Memory B cell (primary cell): ENCODE measurements around the gene XRCC1.
"Not testable (repeated sequence)": the region's sequence is repeated elsewhere in the genome, so short reads cannot be mapped to it uniquely, and the experiment has no call there.

ENCODE experiments used
- ATAC-seq: fragments of 150-1000 bp; cut with Tn5 transposase; 2 replicates; pipeline ENCODE4 v1.10.0; 2021; ENCODE audit warnings: low read depth, mild to moderate bottlenecking, moderate library complexity
- DNase-seq, 2 donors: peaks; one replicate each; pipeline ENCODE4 v3.0.0; 2022; ENCODE audit warnings: low spot score in 2 of 2
- H3K27ac Mint-ChIP-seq: one replicate; pipeline ENCODE4 v1.8.0; 2022; ENCODE audit warnings: mild to moderate bottlenecking, moderate library complexity, mixed read lengths
- H3K27me3 Mint-ChIP-seq: one replicate; pipeline ENCODE4 v1.8.0; 2022; ENCODE audit warnings: mixed read lengths
- H3K36me3 Mint-ChIP-seq: one replicate; pipeline ENCODE4 v1.8.0; 2022; ENCODE audit warnings: mild to moderate bottlenecking, mixed read lengths
- H3K4me1 Mint-ChIP-seq: one replicate; pipeline ENCODE4 v1.8.0; 2022; ENCODE audit warnings: mixed read lengths
- H3K4me3 Mint-ChIP-seq: one replicate; pipeline ENCODE4 v1.8.0; 2022; ENCODE audit warnings: mild to moderate bottlenecking, moderate library complexity, mixed read lengths
- H3K9me3 Mint-ChIP-seq: one replicate; pipeline ENCODE4 v1.8.0; 2022; ENCODE audit warnings: mixed read lengths

XRCC1 gene

DNA sequence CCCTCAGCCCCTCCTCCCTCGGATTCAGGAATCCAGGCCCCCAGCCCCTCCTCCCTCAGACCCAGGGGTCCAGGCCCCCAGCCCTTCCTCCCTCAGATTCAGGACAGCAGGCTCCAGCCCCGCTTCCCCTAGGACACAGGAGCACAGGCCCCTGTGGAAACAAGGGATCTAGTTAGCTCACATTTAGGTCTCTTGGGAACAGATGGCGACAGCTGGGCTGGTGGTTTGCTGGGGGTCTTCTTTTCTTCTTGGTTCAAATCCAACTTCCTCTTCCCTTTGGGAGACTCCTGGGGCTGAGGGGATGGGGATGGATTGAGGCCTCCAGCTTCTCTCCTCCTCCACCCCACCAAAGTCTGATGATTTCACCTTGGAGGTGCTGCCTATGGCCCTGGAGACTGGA lies 22.7 kb downstream of the XRCC1 start:
- no peaks in the 10 kb centered on the region for H3K9me3 Mint-ChIP-seq
- DNase-seq (no peak), ATAC-seq (no peak)
- H3K27me3 Mint-ChIP-seq, result no peaks in the 10 kb centered on the region
- peaks cover 23% of the 10 kb centered on the region for H3K36me3 Mint-ChIP-seq
- no peak overlapping the region for H3K4me3 Mint-ChIP-seq
- no peak overlapping the region for H3K27ac Mint-ChIP-seq
- H3K4me1 Mint-ChIP-seq, result peaks cover 7% of the 10 kb centered on the region

DNA sequence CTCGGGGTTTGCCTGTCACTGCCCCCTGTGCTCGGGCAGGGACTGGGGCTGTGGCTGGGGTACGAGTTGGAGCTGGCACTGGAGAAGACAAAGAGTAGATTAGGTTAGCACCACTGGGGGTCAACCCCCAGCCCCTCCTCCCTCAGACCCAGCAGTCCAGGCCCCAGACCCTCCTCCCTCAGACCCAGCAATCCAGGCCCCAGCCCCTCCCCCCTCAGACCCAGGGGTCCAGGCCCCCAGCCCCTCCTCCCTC lies 23.2 kb downstream of the XRCC1 start:
- H3K27ac Mint-ChIP-seq, result no peak overlapping the region

DNA sequence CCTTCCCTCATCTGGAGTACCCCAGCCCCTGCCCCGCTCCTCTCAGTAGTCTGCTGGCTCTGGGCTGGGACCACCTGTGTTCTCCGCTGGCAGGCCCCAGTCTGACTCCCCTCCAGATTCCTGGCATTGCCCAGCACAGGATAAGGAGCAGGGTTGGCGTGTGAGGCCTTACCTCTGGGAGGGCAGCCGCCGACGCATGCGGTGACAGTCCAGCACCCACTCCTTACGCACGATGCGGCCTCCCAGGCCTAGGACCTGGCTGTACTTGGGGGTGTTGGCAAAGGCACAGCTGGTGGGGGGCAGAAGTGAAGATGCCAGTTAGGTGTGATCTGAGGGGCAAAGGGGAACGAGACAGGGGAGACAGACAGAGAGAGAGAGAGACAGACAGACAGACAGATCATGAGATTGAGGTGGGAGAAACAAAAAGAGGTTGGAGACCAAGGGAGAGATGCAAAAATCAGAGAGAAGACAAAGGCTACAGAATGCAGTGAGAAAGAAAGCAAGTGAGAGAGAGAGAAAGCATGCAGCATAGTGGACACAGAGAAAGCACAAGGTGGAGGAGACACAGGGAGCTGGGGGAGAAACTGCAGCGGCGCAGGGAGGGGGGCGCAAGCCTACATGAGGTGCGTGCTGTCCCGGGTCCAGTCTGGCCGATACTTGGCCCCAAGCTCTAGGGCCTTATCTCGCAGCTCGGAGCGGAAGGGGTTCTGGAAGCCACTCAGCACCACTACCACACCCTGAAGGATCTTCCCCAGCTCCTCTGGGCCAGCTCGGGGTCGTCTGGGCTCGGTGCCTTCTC lies 23.7 kb downstream of the XRCC1 start:
- Mint-ChIP-seq H3K27ac (no peak overlapping the region), H3K4me3 (no peak overlapping the region), H3K4me1 (peaks cover 7% of the 10 kb centered on the region), H3K9me3 (no peaks in the 10 kb centered on the region), H3K27me3 (no peaks in the 10 kb centered on the region), H3K36me3 (peaks cover 21% of the 10 kb centered on the region)
- no peak for ATAC-seq
- no peak for DNase-seq

More for the DNA sequence above, 23.2 kb downstream of the XRCC1 start:
- Mint-ChIP-seq H3K27me3 (no peaks in the 10 kb centered on the region), H3K36me3 (peaks cover 21% of the 10 kb centered on the region), H3K4me1 (peaks cover 7% of the 10 kb centered on the region), H3K9me3 (no peaks in the 10 kb centered on the region), H3K4me3 (no peak overlapping the region)
- DNase-seq (no peak), ATAC-seq (no peak)

DNA sequence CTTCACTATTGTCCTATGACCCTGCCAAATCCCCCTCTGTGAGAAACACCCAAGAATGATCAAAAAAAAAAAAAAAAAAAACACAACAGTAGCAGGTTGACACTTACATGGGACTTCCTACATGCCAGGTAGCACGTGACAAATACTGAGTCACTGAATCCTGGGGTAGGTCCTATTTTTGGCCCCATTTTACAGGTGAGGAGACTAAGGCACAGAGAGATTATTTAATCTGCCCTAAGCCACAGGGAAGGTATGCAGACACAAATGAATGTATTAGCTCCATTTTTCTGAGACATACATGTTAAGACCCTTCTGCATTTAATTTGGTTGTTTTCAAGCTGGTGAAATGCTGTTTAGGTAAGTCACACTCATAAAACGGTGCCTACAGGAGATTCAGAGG lies 26.6 kb downstream of the XRCC1 start:
- DNase-seq (no peak), ATAC-seq (no peak)
- H3K27ac Mint-ChIP-seq, result no peak overlapping the region
- H3K4me3 Mint-ChIP-seq, result no peak overlapping the region
- no peaks in the 10 kb centered on the region for H3K27me3 Mint-ChIP-seq
- H3K9me3 Mint-ChIP-seq, result no peaks in the 10 kb centered on the region
- peaks cover 23% of the 10 kb centered on the region for H3K36me3 Mint-ChIP-seq
- H3K4me1 Mint-ChIP-seq, result peaks cover 2% of the 10 kb centered on the region

DNA sequence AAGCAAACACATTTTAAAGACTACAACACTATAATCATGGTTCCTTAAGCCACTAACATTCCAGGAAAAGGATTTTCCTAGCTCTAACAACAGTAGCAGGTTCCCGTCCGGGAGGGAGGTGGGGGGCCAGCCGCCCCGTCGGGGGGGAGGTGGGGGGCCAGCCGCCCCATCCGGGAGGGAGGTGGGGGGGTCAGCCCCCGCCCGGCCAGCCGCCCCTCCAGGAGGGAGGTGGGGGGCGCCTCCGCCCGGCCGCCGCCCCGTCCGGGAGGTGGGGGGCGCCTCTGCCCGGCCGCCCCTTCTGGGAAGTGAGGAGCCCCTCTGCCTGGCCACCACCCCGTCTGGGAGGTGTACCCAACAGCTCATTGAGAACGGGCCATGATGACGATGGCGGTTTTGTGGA lies 27.4 kb downstream of the XRCC1 start:
- DNase-seq, H3K4me1 Mint-ChIP-seq, H3K27ac Mint-ChIP-seq, H3K4me3 Mint-ChIP-seq, H3K9me3 Mint-ChIP-seq, ATAC-seq, H3K27me3 Mint-ChIP-seq: not testable (repeated sequence)
- H3K36me3 Mint-ChIP-seq, result peaks cover 31% of the 10 kb centered on the region

DNA sequence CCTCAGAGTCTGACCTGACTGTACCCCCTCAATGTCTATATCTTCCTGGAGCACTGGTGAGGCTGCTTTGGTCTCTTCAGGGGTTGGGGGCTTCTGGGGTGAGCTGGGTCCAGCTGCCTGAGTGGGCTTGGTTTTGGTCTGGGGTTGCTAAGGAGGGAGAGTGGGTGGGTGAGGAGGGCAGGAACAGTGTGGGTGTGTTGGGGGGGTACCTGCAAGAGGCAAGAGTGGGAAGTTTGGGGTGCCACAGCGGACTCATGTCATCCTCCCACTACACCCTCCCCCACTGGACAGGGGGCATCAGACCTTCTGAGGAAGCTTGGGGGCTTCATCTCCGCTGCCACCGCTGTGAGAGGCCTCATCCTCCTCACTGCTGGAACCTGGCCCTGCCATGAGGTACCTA lies 28.7 kb downstream of the XRCC1 start:
- Mint-ChIP-seq H3K4me1 (peaks cover under 1% of the 10 kb centered on the region), H3K27ac (no peak overlapping the region), H3K4me3 (no peak overlapping the region), H3K9me3 (no peaks in the 10 kb centered on the region), H3K36me3 (peaks cover 29% of the 10 kb centered on the region), H3K27me3 (no peaks in the 10 kb centered on the region)
- no peak for DNase-seq
- no peak for ATAC-seq

DNA sequence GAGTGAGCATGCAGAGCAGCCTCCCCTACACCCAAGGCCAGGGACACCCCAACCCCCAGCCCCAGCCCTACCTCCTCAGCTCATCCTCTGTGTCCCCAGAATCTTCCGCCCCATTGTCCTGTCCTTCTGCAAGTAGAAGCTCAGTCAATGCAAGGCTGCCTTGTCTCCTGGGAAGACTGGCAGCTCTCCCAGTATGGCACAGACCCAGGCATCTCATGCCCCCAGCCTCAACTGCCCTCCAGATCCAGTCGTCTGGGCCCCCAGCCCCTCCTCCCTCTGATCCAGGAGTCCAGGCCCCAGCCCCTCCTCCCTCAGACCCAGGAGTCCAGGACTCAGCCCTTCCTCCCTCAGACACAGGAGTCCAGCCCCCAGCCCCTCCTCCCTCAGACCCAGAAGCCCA lies 29.3 kb downstream of the XRCC1 start:
- H3K4me3 Mint-ChIP-seq, result no peak overlapping the region
- DNase-seq, result no peak
- ATAC-seq, result no peak
- H3K4me1 Mint-ChIP-seq, result no peaks in the 10 kb centered on the region
- H3K9me3 Mint-ChIP-seq, result no peaks in the 10 kb centered on the region
- no peaks in the 10 kb centered on the region for H3K27me3 Mint-ChIP-seq
- peaks cover 29% of the 10 kb centered on the region for H3K36me3 Mint-ChIP-seq
- no peak overlapping the region for H3K27ac Mint-ChIP-seq

DNA sequence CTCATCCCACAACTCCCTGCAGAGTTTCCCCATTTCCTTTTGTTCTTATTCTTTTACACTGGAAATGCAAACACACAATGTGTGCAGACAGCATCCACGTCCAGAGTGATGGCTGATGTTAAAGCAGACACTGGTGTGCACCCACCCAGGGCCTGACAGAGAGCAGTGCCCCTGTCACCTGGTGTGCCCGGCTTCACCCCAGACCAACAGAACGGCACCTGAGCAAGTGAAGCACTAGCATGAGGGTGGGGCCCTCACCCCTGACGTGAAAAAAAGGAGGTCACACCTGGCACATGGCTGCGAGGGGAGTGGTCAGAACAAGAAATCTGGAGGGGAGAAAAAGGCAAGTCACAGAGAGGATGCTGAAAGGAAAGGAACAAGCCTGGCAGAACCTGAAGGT lies 30.1 kb downstream of the XRCC1 start:
- H3K36me3 Mint-ChIP-seq, result peaks cover 29% of the 10 kb centered on the region

DNA sequence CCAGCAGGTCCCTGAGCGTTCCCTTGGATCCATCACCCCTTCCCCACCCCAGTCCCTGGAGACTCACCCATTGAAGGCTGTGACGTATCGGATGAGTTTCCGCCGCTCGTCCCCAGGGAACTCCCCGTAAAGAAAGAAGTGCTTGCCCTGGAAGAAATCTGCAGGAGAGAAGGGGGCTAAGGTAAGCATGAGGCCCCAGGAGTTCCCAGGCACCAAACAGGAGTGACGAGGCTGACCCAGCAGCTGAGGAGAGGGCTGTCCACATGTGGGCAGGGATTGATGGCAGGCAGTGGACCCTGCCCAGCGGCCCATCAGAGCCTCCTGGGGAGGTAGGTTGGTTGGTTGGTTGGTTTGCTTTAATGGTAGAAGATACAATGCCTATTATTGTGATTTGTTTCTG lies 31.2 kb downstream of the XRCC1 start:
- no peak overlapping the region for H3K27ac Mint-ChIP-seq
- no peaks in the 10 kb centered on the region for H3K4me1 Mint-ChIP-seq
- no peaks in the 10 kb centered on the region for H3K27me3 Mint-ChIP-seq
- DNase-seq, result no peak
- H3K36me3 Mint-ChIP-seq, result peaks cover 38% of the 10 kb centered on the region
- H3K9me3 Mint-ChIP-seq, result peaks cover 3% of the 10 kb centered on the region
- ATAC-seq, result no peak
- H3K4me3 Mint-ChIP-seq, result no peak overlapping the region

More for the DNA sequence above, 30.1 kb downstream of the XRCC1 start:
- Mint-ChIP-seq H3K27me3 (no peaks in the 10 kb centered on the region), H3K4me3 (no peak overlapping the region), H3K9me3 (no peaks in the 10 kb centered on the region), H3K27ac (no peak overlapping the region), H3K4me1 (no peaks in the 10 kb centered on the region)
- DNase-seq (no peak), ATAC-seq (no peak)

DNA sequence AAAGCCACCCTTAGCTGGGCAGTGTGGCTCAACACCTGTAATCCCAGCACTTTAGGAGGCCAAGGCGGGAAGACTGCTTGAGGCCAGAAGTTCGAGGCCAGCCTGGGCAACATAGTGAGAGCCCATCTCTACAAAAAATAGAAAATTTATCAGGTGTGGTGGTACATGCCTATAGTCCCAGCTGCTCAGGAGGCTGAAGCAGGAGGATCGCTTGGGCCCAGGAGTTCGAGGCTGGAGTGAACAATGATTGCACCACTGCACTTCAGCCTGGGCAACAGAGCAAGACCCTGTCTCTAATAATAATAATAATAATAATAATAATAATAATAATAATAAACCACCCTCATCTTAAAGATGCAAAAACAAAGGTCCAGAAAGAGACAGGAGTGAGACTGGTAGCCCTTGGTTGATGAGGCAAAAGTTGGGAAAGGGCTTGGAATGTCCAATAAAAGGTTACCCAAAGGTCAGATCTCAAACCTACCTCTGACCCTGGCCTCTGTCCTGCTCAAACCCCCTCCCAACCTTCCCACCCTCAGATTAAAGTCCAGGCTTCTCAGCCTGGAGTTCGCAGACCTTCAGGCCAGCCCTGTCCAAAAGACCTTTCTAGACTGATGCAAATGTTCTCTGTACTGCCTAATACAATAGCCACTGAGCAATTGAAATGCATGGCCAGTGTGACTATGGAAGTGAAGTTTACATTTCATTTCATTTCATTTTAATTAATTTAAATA lies 33.2 kb downstream of the XRCC1 start:
- ATAC-seq (no peak), DNase-seq (no peak)
- Mint-ChIP-seq H3K4me1 (no peaks in the 10 kb centered on the region), H3K4me3 (no peak overlapping the region), H3K9me3 (peaks cover 5% of the 10 kb centered on the region), H3K27ac (no peak overlapping the region), H3K27me3 (no peaks in the 10 kb centered on the region), H3K36me3 (peaks cover 48% of the 10 kb centered on the region)

DNA sequence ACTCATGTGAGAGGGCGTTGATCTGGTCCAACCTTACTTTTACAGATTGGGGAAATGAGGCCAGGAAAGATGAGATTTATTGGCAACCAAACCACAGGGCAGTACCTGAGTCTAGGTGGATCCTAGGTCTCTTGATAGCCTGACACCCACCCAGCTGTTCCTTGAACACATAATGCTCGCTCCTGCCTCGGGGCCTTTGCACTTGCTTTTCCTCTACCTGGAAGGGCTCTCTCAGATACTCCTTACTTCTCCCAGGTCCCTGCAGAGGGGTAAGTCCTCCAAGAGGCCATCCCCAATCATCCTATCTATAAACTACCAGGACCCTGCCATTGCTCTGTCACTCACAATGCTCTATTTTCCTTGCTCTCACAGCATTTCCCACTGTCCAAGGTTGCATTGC lies 34.9 kb downstream of the XRCC1 start:
- H3K27ac Mint-ChIP-seq, result peak overlapping the region; percentile 68
- H3K9me3 Mint-ChIP-seq, result peaks cover 6% of the 10 kb centered on the region
- peaks cover 46% of the 10 kb centered on the region for H3K36me3 Mint-ChIP-seq

DNA sequence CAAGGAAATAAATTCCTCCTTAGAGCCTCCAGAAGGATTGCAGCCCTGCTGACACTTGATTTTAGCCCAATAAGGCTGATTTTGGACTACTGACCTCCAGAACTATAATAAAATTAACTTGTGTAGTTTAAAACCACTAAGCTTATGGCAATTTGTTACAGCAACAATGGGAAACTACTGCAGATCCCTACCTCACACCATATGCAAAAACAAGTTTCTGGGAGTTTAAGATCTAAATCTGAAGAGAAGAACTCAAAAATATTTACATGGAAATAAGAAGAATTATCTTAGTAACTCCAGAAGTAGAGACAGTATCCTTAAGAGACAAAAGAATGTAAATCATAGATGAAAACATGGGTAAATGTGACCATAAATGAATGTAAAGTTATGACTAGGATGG lies 36.4 kb downstream of the XRCC1 start:
- peaks cover 6% of the 10 kb centered on the region for H3K4me1 Mint-ChIP-seq
- peaks cover 43% of the 10 kb centered on the region for H3K36me3 Mint-ChIP-seq

More for the DNA sequence above, 34.9 kb downstream of the XRCC1 start:
- peaks cover 1% of the 10 kb centered on the region for H3K4me1 Mint-ChIP-seq
- no peak for ATAC-seq
- no peak overlapping the region for H3K4me3 Mint-ChIP-seq
- DNase-seq, result no peak
- H3K27me3 Mint-ChIP-seq, result no peaks in the 10 kb centered on the region

DNA sequence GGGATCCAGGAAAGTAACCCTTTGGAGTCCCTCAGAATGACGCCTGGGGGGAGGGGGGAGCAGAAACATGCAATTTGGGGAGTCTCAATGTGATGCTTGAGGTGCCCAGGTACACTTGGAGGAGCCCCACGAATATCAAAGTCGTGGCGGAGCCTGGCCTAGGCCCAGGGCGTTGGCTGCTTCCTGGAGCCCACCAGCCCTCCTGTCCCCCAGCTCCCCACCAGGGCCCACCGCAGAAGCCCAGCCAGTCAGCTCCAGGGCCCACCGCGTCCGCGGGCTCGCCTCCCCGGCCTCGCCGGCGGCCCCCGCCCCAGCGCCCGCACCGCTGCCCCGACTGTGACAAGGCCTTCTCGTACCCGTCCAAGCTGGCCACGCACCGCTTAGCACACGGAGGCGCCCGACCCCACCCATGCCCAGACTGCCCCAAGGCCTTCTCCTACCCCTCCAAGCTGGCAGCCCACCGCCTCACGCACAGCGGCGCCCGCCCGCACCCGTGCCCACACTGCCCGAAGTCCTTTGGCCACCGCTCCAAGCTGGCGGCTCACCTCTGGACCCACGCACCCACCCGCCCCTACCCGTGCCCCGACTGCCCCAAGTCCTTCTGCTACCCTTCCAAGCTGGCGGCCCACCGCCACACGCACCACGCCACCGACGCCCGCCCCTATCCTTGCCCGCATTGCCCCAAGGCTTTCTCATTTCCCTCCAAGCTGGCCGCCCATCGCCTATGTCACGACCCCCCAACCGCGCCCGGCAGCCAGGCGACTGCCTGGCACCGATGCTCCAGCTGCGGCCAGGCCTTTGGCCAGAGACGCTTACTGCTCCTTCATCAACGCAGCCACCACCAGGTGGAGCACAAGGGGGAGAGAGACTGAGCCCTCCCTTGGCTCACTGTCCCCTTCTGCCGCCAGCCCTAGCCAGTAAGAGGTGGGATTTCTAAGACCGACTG lies 40.2 kb downstream of the XRCC1 start:
- peak overlapping the region; percentile 22 for H3K4me3 Mint-ChIP-seq
- peaks cover 7% of the 10 kb centered on the region for H3K9me3 Mint-ChIP-seq
- H3K4me1 Mint-ChIP-seq, result peaks cover 12% of the 10 kb centered on the region
- H3K36me3 Mint-ChIP-seq, result peaks cover 20% of the 10 kb centered on the region
- no peaks in the 10 kb centered on the region for H3K27me3 Mint-ChIP-seq
- DNase-seq (peak in 1 of 2 donors; percentile 46), ATAC-seq (no peak)
- peak overlapping the region; percentile 80 for H3K27ac Mint-ChIP-seq

More for the DNA sequence above, 36.4 kb downstream of the XRCC1 start:
- Mint-ChIP-seq H3K27me3 (no peaks in the 10 kb centered on the region), H3K4me3 (no peak overlapping the region), H3K27ac (peak overlapping the region; percentile 7), H3K9me3 (peaks cover 7% of the 10 kb centered on the region)
- no peak for DNase-seq
- no peak for ATAC-seq

DNA sequence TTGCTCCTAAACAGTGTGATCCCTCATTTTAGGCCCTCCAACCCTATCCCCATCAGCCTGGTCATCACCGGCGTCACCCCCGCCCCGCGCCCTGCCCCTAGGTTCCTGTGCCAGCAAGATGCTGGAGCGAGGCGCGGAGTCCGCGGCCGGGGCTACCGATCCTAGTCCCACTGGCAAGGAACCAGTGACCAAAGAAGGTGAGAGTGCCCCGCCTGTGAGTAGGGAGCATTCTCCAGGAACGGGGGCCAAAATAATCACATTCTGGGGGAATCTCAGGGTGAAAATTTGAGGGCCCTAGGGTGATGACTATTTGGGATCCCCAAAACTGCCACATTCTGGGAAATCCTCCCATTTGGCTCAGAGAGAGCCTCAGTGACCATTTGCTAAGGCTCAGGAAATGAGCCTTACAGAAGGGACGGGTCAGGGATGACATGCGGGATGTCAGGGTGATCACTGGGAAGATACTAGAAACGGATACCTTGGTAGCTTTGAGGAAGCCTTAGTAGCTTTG lies 41.0 kb downstream of the XRCC1 start:
- Mint-ChIP-seq H3K4me1 (peaks cover 12% of the 10 kb centered on the region), H3K4me3 (peak overlapping the region; percentile 93), H3K9me3 (peaks cover 7% of the 10 kb centered on the region), H3K36me3 (peaks cover 15% of the 10 kb centered on the region), H3K27ac (peak overlapping the region; percentile 85), H3K27me3 (no peaks in the 10 kb centered on the region)
- no peak for DNase-seq
- no peak for ATAC-seq
